Neuron (in vitro differentiated cells): ENCODE results near the gene APBA2.
A peak's percentile ranks its signal among the peaks of the same experiment; 100 is the strongest.

Experiments
- H2AFZ ChIP-seq: one replicate; pipeline ENCODE4 v1.6.1; 2013; ENCODE audit warnings: low read depth, mild to moderate bottlenecking, inconsistent platforms, low read length, moderate library complexity
- H3K27me3 ChIP-seq: one replicate; pipeline ENCODE4 v1.6.1; 2013; ENCODE audit warnings: low read length; ENCODE audit not compliant: insufficient read depth
- H3K36me3 ChIP-seq: one replicate; pipeline ENCODE4 v1.6.1; 2013; ENCODE audit warnings: low read length; ENCODE audit not compliant: insufficient read depth
- H3K4me1 ChIP-seq: one replicate; pipeline ENCODE4 v1.6.1; 2013; ENCODE audit warnings: low read length; ENCODE audit not compliant: insufficient read depth
- H3K4me3 ChIP-seq: 2 replicates; pipeline ENCODE4 v1.5.1; 2013; ENCODE audit warnings: mild to moderate bottlenecking, low read length, moderate library complexity
- H3K9me3 ChIP-seq: one replicate; pipeline ENCODE4 v1.6.1; 2013; ENCODE audit warnings: low read length

APBA2 gene

GRCh38 chr15:28903555-28903954, 17.8 kb downstream of the APBA2 start:
- H3K9me3 ChIP-seq: peaks cover 12% of the 10 kb centered on the region
- no peaks in the 10 kb centered on the region for H3K36me3 ChIP-seq
- H3K4me3 ChIP-seq: no peak overlapping the region
- H3K4me1 ChIP-seq: peaks cover 9% of the 10 kb centered on the region
- H2AFZ ChIP-seq: no peak overlapping the region
- H3K27me3 ChIP-seq: no peaks in the 10 kb centered on the region

DNA sequence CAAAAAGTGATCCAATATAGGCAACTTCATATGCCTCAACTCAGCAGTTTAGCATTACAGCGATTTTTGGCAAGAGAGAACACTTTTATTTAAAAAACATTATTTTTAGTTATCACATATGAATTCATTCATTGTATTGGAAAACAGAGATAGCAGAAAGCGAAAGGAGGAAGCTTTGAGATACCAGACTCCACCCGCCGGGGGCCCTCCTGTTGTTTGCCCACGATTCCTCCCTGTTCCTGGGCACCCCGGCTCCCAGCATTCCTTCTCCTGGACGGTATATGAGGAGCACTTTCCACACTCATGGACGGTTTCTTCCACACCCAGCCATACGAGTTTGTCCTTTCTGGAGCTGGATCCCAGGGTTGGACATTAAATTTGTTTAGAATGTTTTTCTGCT, 18.2 kb downstream of the APBA2 start:
- peaks cover 9% of the 10 kb centered on the region for H3K4me1 ChIP-seq
- H3K9me3 ChIP-seq: peaks cover 12% of the 10 kb centered on the region
- H3K27me3 ChIP-seq: no peaks in the 10 kb centered on the region
- no peak overlapping the region for H3K4me3 ChIP-seq
- no peak overlapping the region for H2AFZ ChIP-seq
- no peaks in the 10 kb centered on the region for H3K36me3 ChIP-seq

DNA sequence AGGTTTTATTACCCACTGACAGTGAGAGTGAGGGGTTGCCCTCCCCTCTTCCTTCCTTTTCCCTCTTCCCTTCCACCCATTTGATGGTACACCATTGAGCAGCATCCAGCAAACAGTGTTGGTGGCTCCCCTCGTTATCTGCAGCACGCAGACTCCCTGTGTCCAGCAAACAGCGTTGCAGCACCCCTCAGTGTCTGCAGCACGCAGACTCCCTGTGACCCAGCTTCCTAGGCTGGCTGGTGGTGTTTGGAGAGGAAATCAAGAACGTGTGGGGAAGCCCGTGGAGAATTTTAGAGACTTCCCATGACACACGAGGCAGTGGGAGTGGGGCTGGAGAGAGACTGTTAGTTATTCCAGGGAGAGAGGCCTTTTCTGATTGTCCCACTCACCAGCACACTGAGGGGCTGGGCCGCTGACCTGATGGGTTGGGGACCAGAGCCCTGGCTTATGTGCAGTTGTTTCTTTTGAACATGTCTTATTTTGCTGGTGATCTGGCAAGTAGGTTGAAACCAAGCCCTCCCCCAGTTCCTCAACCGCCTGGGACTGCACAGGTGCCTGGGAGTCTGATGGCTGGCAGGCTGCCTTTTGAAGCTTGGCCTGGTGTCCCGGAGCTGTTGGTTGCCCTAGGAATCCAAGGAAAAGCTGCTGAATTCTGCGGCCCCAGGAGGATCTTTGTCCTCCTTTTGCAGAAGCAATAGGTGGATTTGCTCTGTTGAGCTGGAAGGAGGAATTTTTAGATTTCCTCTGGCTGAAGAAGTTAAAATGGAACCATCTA, 19.0 kb downstream of the APBA2 start:
- H3K27me3 ChIP-seq: no peaks in the 10 kb centered on the region
- H3K4me1 ChIP-seq: peaks cover 9% of the 10 kb centered on the region
- H3K36me3 ChIP-seq: no peaks in the 10 kb centered on the region
- H3K9me3 ChIP-seq: peaks cover 6% of the 10 kb centered on the region
- no peak overlapping the region for H2AFZ ChIP-seq
- H3K4me3 ChIP-seq: no peak overlapping the region

DNA sequence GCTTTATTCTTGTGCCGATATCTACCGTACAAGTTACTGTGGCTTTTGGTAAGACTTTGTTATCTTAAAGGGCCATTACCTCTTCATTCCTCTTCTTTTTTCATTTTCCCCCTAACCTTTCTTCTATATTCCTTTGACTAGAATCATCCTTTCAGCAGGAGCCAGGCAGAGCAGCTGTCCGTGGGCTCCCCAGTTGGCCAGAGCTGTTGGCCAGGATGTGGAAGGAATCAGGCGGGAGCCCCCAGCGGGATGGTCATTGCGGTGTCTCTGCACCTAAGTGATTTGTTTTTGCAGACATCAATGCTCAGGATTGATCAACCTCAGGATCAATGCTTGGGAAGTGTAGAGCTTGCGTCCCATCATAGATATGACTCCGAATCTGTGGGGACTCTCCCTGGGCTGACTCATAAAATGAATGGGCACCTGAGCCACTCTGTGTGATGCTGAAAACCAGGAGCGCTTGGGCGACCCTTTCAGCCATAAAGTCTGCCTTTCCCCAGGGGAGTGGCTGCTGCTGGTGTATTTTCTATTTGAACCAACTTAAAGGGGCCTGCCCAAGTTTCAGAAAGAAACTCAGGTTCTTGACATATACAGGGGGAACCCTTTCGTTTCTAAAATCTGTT, 21.7 kb downstream of the APBA2 start:
- no peaks in the 10 kb centered on the region for H3K27me3 ChIP-seq
- no peak overlapping the region for H2AFZ ChIP-seq
- peaks cover 24% of the 10 kb centered on the region for H3K4me1 ChIP-seq
- H3K9me3 ChIP-seq: peaks cover 6% of the 10 kb centered on the region
- H3K4me3 ChIP-seq: no peak overlapping the region
- H3K36me3 ChIP-seq: no peaks in the 10 kb centered on the region

GRCh38 chr15:28909958-28910500, 24.3 kb downstream of the APBA2 start:
- Histone ChIP-seq H2AFZ (no peak overlapping the region), H3K9me3 (peaks cover 6% of the 10 kb centered on the region), H3K4me3 (no peak overlapping the region), H3K4me1 (peaks cover 39% of the 10 kb centered on the region), H3K27me3 (no peaks in the 10 kb centered on the region), H3K36me3 (no peaks in the 10 kb centered on the region)

DNA sequence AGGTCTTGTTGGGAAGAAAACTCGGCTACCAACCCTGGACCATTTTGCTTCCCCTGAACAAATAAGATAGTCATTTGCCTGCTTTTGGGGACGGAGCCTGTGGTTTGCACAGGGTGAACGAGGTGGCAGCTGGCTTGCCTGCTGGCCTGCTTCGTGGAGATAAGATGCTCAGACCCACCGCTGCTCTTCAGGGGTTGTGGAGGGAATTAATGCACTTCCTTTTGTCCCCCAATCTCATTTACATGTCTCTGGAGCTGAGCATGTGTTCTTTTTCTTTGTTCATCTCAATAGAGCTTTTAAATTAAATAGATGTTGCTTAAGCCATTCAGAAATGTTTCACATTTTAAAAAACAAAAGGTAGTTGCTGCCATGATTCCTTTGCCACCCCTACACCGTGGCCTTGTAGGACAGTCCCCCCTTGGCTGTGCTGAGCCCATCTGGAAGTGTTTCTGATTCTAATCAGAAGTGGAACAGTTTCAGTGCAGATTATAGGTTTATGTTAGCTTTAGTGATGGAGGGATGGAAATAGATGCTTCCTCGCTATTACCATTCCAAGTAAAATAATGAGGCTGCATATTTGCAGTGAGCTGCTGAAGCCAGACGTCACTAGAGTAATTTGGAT, 25.6 kb downstream of the APBA2 start:
- no peaks in the 10 kb centered on the region for H3K36me3 ChIP-seq
- peak overlapping the region; percentile 2 for H3K4me3 ChIP-seq
- H3K27me3 ChIP-seq: no peaks in the 10 kb centered on the region
- H3K4me1 ChIP-seq: peaks cover 34% of the 10 kb centered on the region
- no peak overlapping the region for H2AFZ ChIP-seq
- peaks cover 6% of the 10 kb centered on the region for H3K9me3 ChIP-seq

DNA sequence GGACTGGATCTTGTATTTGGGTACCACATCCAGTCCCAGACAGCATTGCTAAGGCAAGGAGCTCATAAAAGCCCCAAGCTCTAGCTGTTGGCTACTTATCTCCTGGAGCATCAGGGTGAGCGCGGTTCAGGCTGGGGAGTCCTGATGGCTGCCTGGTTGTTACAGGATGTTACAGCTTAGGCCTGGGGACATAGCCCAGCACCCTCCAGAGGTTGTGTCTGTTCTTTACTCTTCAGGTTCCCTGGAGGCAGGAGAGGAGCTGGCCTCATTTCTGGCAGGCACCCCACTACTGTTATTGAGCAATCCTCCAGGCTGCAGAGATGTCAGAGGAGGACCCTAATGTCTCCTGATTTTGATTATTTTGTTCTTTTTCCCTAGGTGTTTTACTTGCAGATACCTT, 26.6 kb downstream of the APBA2 start:
- H3K4me1 ChIP-seq: peaks cover 34% of the 10 kb centered on the region
- H2AFZ ChIP-seq: no peak overlapping the region
- peaks cover 5% of the 10 kb centered on the region for H3K9me3 ChIP-seq
- no peaks in the 10 kb centered on the region for H3K27me3 ChIP-seq
- no peak overlapping the region for H3K4me3 ChIP-seq
- H3K36me3 ChIP-seq: no peaks in the 10 kb centered on the region

- H2AFZ ChIP-seq: no peak overlapping the region
- H3K27me3 ChIP-seq: no peaks in the 10 kb centered on the region
- H3K4me1 ChIP-seq: peaks cover 34% of the 10 kb centered on the region
- no peak overlapping the region for H3K4me3 ChIP-seq
- H3K9me3 ChIP-seq: no peaks in the 10 kb centered on the region
- no peaks in the 10 kb centered on the region for H3K36me3 ChIP-seq
Measured at GRCh38 chr15:28913171-28913765, 27.5 kb downstream of the APBA2 start.

DNA sequence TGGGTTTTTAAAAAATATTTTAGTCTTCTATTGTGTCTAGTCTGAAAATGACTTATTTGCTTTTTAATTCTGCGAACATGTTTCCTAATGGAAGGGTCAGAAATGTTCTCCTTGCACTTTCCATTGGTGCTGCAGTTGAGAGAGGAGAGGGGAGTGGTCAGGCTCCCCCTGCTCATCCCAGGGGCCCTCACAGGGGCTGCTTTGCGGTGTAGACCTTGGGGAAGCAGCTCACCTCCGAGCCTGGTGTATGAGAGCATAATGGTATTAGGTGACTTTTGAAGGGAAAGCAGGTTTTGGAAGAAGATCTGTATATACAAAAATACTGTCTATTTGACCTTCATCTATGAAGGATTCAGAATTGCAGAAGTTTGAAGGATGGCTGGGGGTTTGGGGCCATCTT, 28.3 kb downstream of the APBA2 start:
- Histone ChIP-seq H3K27me3 (no peaks in the 10 kb centered on the region), H3K36me3 (no peaks in the 10 kb centered on the region), H3K4me1 (peaks cover 34% of the 10 kb centered on the region), H3K4me3 (no peak overlapping the region), H2AFZ (no peak overlapping the region), H3K9me3 (no peaks in the 10 kb centered on the region)

GRCh38 chr15:28914483-28915023, 28.8 kb downstream of the APBA2 start:
- peaks cover 34% of the 10 kb centered on the region for H3K4me1 ChIP-seq
- H2AFZ ChIP-seq: no peak overlapping the region
- no peaks in the 10 kb centered on the region for H3K36me3 ChIP-seq
- H3K4me3 ChIP-seq: no peak overlapping the region
- H3K9me3 ChIP-seq: no peaks in the 10 kb centered on the region
- no peaks in the 10 kb centered on the region for H3K27me3 ChIP-seq

DNA sequence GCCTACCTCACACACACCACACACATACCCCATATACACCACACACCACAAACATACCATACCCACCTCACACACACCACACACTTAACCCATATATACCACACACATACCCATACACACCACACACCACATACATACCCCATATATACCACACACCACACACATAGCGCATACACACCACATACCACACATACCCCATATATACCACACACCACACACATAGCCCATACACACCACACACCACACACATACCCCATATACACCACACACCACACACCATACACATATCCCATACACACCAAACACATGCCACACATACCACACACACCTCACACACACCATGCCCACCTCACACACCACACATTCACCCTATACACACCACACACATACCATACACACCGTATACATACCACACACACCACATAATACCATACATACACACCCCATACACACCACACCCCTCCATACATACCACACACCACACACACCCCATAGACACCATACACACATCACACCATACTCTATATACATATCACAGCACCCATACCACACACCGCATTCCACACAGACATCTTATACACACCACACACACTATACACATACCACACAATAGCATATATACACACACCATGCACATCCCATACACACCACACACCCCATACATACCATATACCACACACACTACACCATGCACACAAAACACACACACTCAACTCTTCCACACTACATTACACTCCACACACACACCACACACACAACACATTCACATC, 29.5 kb downstream of the APBA2 start:
- H2AFZ ChIP-seq: no peak overlapping the region
- peaks cover 34% of the 10 kb centered on the region for H3K4me1 ChIP-seq
- no peaks in the 10 kb centered on the region for H3K27me3 ChIP-seq
- H3K36me3 ChIP-seq: peaks cover 2% of the 10 kb centered on the region
- no peaks in the 10 kb centered on the region for H3K9me3 ChIP-seq
- no peak overlapping the region for H3K4me3 ChIP-seq

DNA sequence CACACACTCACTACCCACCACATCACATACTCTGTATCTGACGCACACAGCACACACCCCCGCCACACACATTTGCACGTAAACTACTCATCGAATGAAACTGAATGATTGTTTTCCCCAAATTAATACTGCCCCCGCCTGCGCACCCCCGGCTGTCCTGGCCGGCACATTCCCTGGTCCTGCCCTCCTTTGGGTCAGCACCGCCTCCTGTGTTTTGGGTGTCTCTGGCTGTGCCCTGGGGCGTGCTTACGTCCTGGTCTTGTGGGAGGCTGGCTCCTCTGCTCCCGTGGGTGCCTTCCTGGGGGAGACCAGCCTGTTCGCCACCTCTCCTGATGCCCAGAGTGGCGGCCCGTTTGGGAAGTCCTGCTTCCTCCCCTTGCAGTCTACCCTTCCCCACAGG, 30.2 kb downstream of the APBA2 start:
- H3K27me3 ChIP-seq: no peaks in the 10 kb centered on the region
- no peaks in the 10 kb centered on the region for H3K9me3 ChIP-seq
- no peak overlapping the region for H2AFZ ChIP-seq
- H3K36me3 ChIP-seq: peaks cover 3% of the 10 kb centered on the region
- peaks cover 34% of the 10 kb centered on the region for H3K4me1 ChIP-seq
- no peak overlapping the region for H3K4me3 ChIP-seq
